Measurements from ENCODE around the gene ZBED5.

- TF ChIP-seq POLR2A (IDR thresholded peaks at IDR 0.05; ENCODE audit: low read depth, low read length) (no peak), POLR2AphosphoS5 (IDR thresholded peaks at IDR 0.05; ENCODE audit: low read depth, low read length) (no peak), TAF1 (IDR thresholded peaks at IDR 0.05; ENCODE audit: low read depth, low read length) (no peak)
Observed at GRCh38 chr11:10881892-10882291, 24.0 kb upstream of the ZBED5 start.

Data from GM12891 (cell line).